ENCODE results near the gene ZNF419. TPM values are rescaled to one million over a fixed set of nuclear protein-coding genes. Genes with fewer than 3 reads are reported as not detected.

The ZNF419 gene
- total RNA-seq, 2 experiments from 2014 or later, result 9.8 to 12.0 TPM

Other genes with a start within 250 kb of the ZNF419 start
- gene ZNF805, start 247.1 kb upstream of the ZNF419 start, total RNA-seq, result 10 to 100 TPM in 1 of 2 experiments, 1 to 10 TPM in 1; 9.8 to 10.0 TPM
- gene ZNF460, start 207.3 kb upstream of the ZNF419 start, total RNA-seq, result 10 to 100 TPM; 40.0 to 42.0 TPM
- 1 to 10 TPM; 7.7 to 8.2 TPM for gene ZNF543, start 167.3 kb upstream of the ZNF419 start, total RNA-seq
- 1 to 10 TPM; 7.9 to 9.1 TPM for gene ZNF304, start 136.5 kb upstream of the ZNF419 start, total RNA-seq
- 10 to 100 TPM; 10.5 to 10.9 TPM for gene TRAPPC2B, start 124.2 kb upstream of the ZNF419 start, total RNA-seq
- 1 to 10 TPM; 3.8 to 4.8 TPM for gene ZNF547, start 124.2 kb upstream of the ZNF419 start, total RNA-seq
- gene ZNF548, start 97.9 kb upstream of the ZNF419 start, total RNA-seq, result 10 to 100 TPM; 26.9 to 32.6 TPM
- gene ZNF17, start 76.6 kb upstream of the ZNF419 start, total RNA-seq, result 10 to 100 TPM in 1 of 2 experiments, 1 to 10 TPM in 1; 9.1 to 12.6 TPM
- gene ZNF749, start 52.4 kb upstream of the ZNF419 start, total RNA-seq, result 1 to 10 TPM; 7.8 to 9.5 TPM
- gene VN1R1, start 30.6 kb upstream of the ZNF419 start, total RNA-seq, result under 1 TPM; 0.15 to 0.35 TPM
- 1 to 10 TPM; 7.2 to 8.8 TPM for gene ZNF772, start 10.2 kb upstream of the ZNF419 start, total RNA-seq
- gene ZNF773, start 12.2 kb downstream of the ZNF419 start, total RNA-seq, result 10 to 100 TPM in 1 of 2 experiments, 1 to 10 TPM in 1; 8.6 to 11.4 TPM
- 1 to 10 TPM; 5.7 to 6.0 TPM for gene ZNF549, start 39.6 kb downstream of the ZNF419 start, total RNA-seq
- 10 to 100 TPM; 11.8 to 12.5 TPM for gene ZNF550, start 72.1 kb downstream of the ZNF419 start, total RNA-seq
- gene ZNF416, start 91.2 kb downstream of the ZNF419 start, total RNA-seq, result 1 to 10 TPM; 5.4 to 6.7 TPM
- 1 to 10 TPM; 5.7 to 6.1 TPM for gene ZIK1, start 96.4 kb downstream of the ZNF419 start, total RNA-seq
- 1 to 10 TPM; 7.4 to 8.3 TPM for gene ZNF530, start 112.1 kb downstream of the ZNF419 start, total RNA-seq
- gene ZNF134, start 126.5 kb downstream of the ZNF419 start, total RNA-seq, result 10 to 100 TPM; 14.7 to 16.7 TPM
- gene ZNF211, start 145.4 kb downstream of the ZNF419 start, total RNA-seq, result 10 to 100 TPM; 17.8 to 20.4 TPM
- gene ZSCAN4, start 181.2 kb downstream of the ZNF419 start, total RNA-seq, result not detected
- 10 to 100 TPM in 1 of 2 experiments, 1 to 10 TPM in 1; 8.9 to 10.2 TPM for gene ZNF551, start 194.2 kb downstream of the ZNF419 start, total RNA-seq
- under 1 TPM; 0.38 to 0.70 TPM for gene ZNF154, start 221.5 kb downstream of the ZNF419 start, total RNA-seq
- gene ZNF671, start 239.9 kb downstream of the ZNF419 start, total RNA-seq, result 10 to 100 TPM; 13.2 to 13.5 TPM

All from activated CD4-positive, alpha-beta memory T cell treated with anti-CD3 and anti-CD28 coated beads, Interleukin-2, amount 10 ng/mL, durations not matched to agents 7 days and 5 days (primary cell).